Glutamatergic neuron (in vitro differentiated cells): ENCODE data around the gene MUC13. TPM values are rescaled to one million over a fixed set of nuclear protein-coding genes. Genes with fewer than 3 reads are reported as not detected.

Experiments used
- DNase-seq: peaks from one replicate; pipeline ENCODE4 v3.0.0; 2022
- H3K27ac Mint-ChIP-seq: one replicate; pipeline ENCODE4 v1.8.0; 2020; ENCODE audit warnings: mild to moderate bottlenecking, mixed read lengths, inconsistent platforms; ENCODE audit not compliant: unreplicated experiment
- H3K27me3 Mint-ChIP-seq: one replicate; pipeline ENCODE4 v1.8.0; 2020; ENCODE audit warnings: mild to moderate bottlenecking, moderate library complexity, mixed read lengths, inconsistent platforms; ENCODE audit not compliant: unreplicated experiment
- H3K36me3 Mint-ChIP-seq: one replicate; pipeline ENCODE4 v1.8.0; 2020; ENCODE audit warnings: mild to moderate bottlenecking, mixed read lengths, inconsistent platforms; ENCODE audit not compliant: unreplicated experiment
- H3K4me1 Mint-ChIP-seq: one replicate; pipeline ENCODE4 v1.8.0; 2020; ENCODE audit warnings: mild to moderate bottlenecking, low read depth, mixed read lengths, inconsistent platforms; ENCODE audit not compliant: unreplicated experiment
- H3K4me3 Mint-ChIP-seq: one replicate; pipeline ENCODE4 v1.8.0; 2020; ENCODE audit warnings: mild to moderate bottlenecking, mixed read lengths, inconsistent platforms; ENCODE audit not compliant: unreplicated experiment
- H3K9me3 Mint-ChIP-seq: one replicate; pipeline ENCODE4 v1.8.0; 2020; ENCODE audit warnings: mild to moderate bottlenecking, moderate library complexity, mixed read lengths, inconsistent platforms; ENCODE audit not compliant: unreplicated experiment
- total RNA-seq: library from RNA; stranded (reverse); fragmentation: NEBNext Ultra II Directional; extraction: Animal tissue kit (Norgen Biotek cat#: 25700); gene quantifications from one replicate; pipeline ENCODE4 v1.2.1, GENCODE V29; 2021; ENCODE audit not compliant: unreplicated experiment
- TF ChIP-seq, protein P1 (sequence below): fragments of 200-600 bp; sonication (generic); IDR thresholded peaks from one replicate; pipeline ENCODE4 v1.5.0; 2021; ENCODE audit not compliant: partially characterized antibody, unreplicated experiment

The MUC13 gene
- total RNA-seq, 1 donor from 2014 or later, result not detected

DNA sequence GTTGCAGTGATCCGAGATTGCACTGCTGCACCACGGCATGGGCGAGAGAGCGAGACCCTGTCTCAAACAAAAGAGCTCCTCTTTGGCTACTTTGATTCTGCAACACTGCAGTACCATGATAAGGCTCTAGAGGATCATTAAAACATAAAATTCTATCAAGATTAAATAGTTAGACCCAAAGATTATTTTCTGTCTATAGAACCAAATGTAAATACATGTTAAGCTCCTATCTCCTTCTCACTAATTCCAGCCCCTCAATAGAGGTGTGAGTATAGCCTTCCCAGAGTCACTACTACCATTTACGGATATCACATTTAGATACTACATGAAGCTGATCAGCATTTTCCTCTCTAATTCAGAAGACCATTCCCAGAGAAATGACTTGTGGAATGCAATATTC is 4.3 kb upstream of the MUC13 start:
- Mint-ChIP-seq H3K9me3 (no peaks in the 10 kb centered on the region), H3K4me1 (no peaks in the 10 kb centered on the region), H3K27ac (no peak overlapping the region), H3K4me3 (no peak overlapping the region), H3K27me3 (no peaks in the 10 kb centered on the region), H3K36me3 (no peaks in the 10 kb centered on the region)
- TF ChIP-seq, protein P1, sequence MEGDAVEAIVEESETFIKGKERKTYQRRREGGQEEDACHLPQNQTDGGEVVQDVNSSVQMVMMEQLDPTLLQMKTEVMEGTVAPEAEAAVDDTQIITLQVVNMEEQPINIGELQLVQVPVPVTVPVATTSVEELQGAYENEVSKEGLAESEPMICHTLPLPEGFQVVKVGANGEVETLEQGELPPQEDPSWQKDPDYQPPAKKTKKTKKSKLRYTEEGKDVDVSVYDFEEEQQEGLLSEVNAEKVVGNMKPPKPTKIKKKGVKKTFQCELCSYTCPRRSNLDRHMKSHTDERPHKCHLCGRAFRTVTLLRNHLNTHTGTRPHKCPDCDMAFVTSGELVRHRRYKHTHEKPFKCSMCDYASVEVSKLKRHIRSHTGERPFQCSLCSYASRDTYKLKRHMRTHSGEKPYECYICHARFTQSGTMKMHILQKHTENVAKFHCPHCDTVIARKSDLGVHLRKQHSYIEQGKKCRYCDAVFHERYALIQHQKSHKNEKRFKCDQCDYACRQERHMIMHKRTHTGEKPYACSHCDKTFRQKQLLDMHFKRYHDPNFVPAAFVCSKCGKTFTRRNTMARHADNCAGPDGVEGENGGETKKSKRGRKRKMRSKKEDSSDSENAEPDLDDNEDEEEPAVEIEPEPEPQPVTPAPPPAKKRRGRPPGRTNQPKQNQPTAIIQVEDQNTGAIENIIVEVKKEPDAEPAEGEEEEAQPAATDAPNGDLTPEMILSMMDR, result peak; percentile 30
- no peak for DNase-seq

DNA sequence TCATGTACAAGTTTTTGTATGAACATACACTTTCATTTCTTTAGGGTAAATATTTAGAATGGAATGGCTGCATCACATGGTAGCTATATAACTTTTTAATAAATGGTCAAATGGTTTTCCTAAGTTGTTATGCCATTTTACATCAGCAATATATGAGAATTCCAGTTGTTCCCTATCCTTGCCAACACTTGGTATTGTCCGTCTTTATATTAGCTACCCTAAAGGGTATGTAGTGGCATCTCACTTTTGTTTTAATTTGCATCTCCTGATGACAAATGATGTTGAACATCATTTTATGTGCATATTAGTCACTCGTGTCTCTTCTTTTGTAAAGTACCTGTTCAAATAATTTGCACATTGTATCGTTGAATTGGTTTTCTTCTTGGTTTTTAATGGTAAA is 2.5 kb upstream of the MUC13 start:
- Mint-ChIP-seq H3K27ac (no peak overlapping the region), H3K36me3 (no peaks in the 10 kb centered on the region), H3K4me1 (no peaks in the 10 kb centered on the region), H3K27me3 (no peaks in the 10 kb centered on the region), H3K9me3 (no peaks in the 10 kb centered on the region), H3K4me3 (no peak overlapping the region)
- TF ChIP-seq, protein P1, result no peak
- no peak for DNase-seq

DNA sequence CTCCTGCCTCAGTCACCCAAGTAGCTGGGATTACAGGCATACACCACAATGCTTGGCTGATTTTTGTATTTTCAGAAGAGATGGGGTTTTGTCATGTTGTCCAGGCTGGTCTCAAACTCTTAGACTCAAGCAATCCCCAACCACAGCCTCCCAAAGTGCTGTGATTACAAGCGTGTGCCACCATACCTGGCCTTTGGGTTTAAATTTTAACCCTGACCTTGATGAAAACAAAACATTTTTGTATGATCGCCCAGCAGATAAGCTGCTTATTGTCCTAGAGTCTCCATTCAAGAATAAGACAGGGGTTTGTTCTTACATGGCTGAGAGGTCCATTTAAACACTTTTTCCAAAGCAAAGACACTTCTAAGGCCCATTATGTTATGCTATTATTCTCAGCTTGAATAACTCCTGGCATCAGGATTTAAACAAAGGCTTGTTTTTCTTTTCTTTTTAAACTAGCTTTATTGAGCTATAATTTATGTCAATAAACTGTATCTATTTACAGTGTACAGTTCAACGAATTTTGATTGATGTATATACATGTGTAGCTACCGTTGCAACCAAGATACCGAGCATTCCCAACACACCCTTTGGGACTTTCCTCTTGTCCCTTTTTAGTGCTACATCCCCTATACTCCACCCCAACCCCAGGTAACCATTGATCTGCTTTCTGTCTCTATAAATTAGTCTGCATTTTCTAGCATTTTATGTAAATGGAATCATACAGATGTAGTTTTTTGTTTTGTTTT is 1.4 kb upstream of the MUC13 start:
- Mint-ChIP-seq H3K4me3 (no peak overlapping the region), H3K27ac (no peak overlapping the region), H3K36me3 (no peaks in the 10 kb centered on the region), H3K9me3 (no peaks in the 10 kb centered on the region), H3K27me3 (no peaks in the 10 kb centered on the region), H3K4me1 (no peaks in the 10 kb centered on the region)
- TF ChIP-seq, protein P1, result no peak
- DNase-seq, result no peak

DNA sequence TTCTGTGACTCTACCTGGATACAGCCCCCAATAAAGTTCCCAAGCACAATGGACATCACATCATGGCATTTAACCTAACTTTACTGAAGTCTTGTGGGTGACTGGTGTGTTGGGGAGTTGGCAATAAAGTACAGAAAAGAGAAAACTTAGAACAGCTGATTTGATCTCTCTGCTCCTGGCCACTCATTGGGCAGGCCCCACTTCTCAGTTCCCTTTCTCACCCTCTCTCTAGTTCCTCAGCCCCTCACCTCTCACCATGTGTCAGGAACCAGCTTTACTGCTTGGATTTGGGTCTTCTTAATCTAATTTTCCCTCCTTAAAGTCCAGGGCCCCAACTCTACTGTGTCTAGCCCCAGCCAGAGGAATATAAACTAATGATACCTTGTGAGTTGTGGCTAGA is 713 bp upstream of the MUC13 start:
- no peak for DNase-seq
- Mint-ChIP-seq H3K27me3 (no peaks in the 10 kb centered on the region), H3K4me1 (no peaks in the 10 kb centered on the region), H3K27ac (no peak overlapping the region), H3K36me3 (no peaks in the 10 kb centered on the region), H3K4me3 (no peak overlapping the region), H3K9me3 (no peaks in the 10 kb centered on the region)
- TF ChIP-seq, protein P1, result no peak

- TF ChIP-seq, protein P1, result peak; percentile 73
- DNase-seq, result peak; percentile 68
- Mint-ChIP-seq H3K27me3 (no peaks in the 10 kb centered on the region), H3K4me1 (peaks cover 2% of the 10 kb centered on the region), H3K9me3 (peaks cover 1% of the 10 kb centered on the region), H3K27ac (no peak overlapping the region), H3K4me3 (no peak overlapping the region), H3K36me3 (no peaks in the 10 kb centered on the region)
These were observed 6.0 kb downstream of the MUC13 start for GRCh38 chr3:124928333-124929202.
